Upper lobe of left lung (tissue), 6 donors: Measurements from ENCODE around the gene CHP1. TPM values are rescaled to one million over a fixed set of nuclear protein-coding genes. Genes with fewer than 3 reads are reported as not detected.
A peak's percentile ranks its signal among the peaks of the same experiment; 100 is the strongest.
"Not testable (repeated sequence)": the region's sequence is repeated elsewhere in the genome, so short reads cannot be mapped to it uniquely, and the experiment has no call there.

ENCODE experiments used
- ATAC-seq, 2 donors: fragments of 200-7000 bp; cut with Tn5 transposase; one replicate each; pipeline ENCODE4 v1.9.1; 2022; ENCODE audit warnings: mild to moderate bottlenecking in 2 of 2, moderate library complexity in 2 of 2; ENCODE audit not compliant: low FRiP score in 2 of 2
- DNase-seq, 2 donors: peaks; one replicate each; pipeline ENCODE4 v3.0.0-alpha.2; 2019 to 2020
- H3K27ac ChIP-seq, 4 donors: fragments of 200-600 bp; sonication (generic); one replicate each; pipeline ENCODE4 v1.5.1; 2016 to 2019
- H3K27me3 ChIP-seq, 4 donors: fragments of 200-600 bp; sonication (generic); one replicate each; pipeline ENCODE4 v1.5.1; 2017 to 2019
- H3K36me3 ChIP-seq, 4 donors: fragments of 200-600 bp; sonication (generic); one replicate each; pipeline ENCODE4 v1.5.1; 2016 to 2019
- H3K4me1 ChIP-seq, 4 donors: fragments of 200-600 bp; sonication (generic); one replicate each; pipeline ENCODE4 v1.5.1; 2018 to 2019
- H3K4me3 ChIP-seq, 4 donors: fragments of 200-600 bp; sonication (generic); one replicate each; pipeline ENCODE4 v1.5.1; 2017 to 2019; ENCODE audit warnings: mild to moderate bottlenecking in 2 of 4, moderate library complexity in 1 of 4
- H3K9me3 ChIP-seq, 4 donors: fragments of 200-600 bp; sonication (generic); one replicate each; pipeline ENCODE4 v1.5.1; 2018 to 2019
- EP300 ChIP-seq, 4 donors: sonication (generic); formaldehyde crosslinking; IDR thresholded peaks; one replicate each; pipeline ENCODE4 v1.5.1; 2017; ENCODE audit warnings: antibody characterized with exemption in 4 of 4, control low read depth in 2 of 4
- POLR2A ChIP-seq, 4 donors: fragments of 450-650 bp; IDR thresholded peaks; one replicate each; pipeline ENCODE4 v1.5.1; 2016 to 2017; ENCODE audit warnings: antibody characterized with exemption in 4 of 4, mild to moderate bottlenecking in 2 of 4
- POLR2AphosphoS5 ChIP-seq, 2 donors: sonication (generic); formaldehyde crosslinking; IDR thresholded peaks; one replicate each; pipeline ENCODE4 v1.5.1; 2017; ENCODE audit warnings: antibody characterized with exemption in 2 of 2
- WGBS, 2 donors: methylation state at CpG; one replicate each; pipeline ENCODE4 v1.1.5; 2017 to 2018; 5-methylcytosine and 5-hydroxymethylcytosine counted together
- total RNA-seq, 6 donors: library from RNA; depleted of rRNA in 4 of 6; stranded (reverse); fragments of >200 nt in 4 of 6; gene quantifications; one replicate each; pipeline versions ENCODE4 v1.1.0 to v1.2.1, GENCODE V29; 2016 to 2021
- TF ChIP-seq, protein P1 (sequence below), 6 experiments: fragments of 450-650 bp in 4 of 6; fragments of 200-600 bp in 2 of 6; sonication (generic) in 2 of 6; IDR thresholded peaks; one replicate each; pipeline ENCODE4 v1.5.1; 2016 to 2019; ENCODE audit warnings: antibody characterized with exemption in 6 of 6
- donor health status: DM: no; HTN: no; CAD: no; lungs with moderate emphysema.
- donor health status: DM: no; HTN: yes; CAD: no; lungs with severe emphysema.

CHP1 gene
- total RNA-seq, 6 donors from 2014 or later = 130 to 264 (median 200) TPM

GRCh38 chr15:41254560-41254959 lies 23.5 kb downstream of the CHP1 start:
- 77 to 83% methylated on average over 4 of the region's 4 CpGs for WGBS, 2 donors
- Histone ChIP-seq H3K4me3 (no peak overlapping the region), H3K27ac (no peak overlapping the region), H3K36me3 (peaks cover 0 to 43% (median 3%) of the 10 kb centered on the region in 4 donors), H3K4me1 (peaks cover 7 to 31% (median 21%) of the 10 kb centered on the region in 4 donors), H3K9me3 (no peaks in the 10 kb centered on the region), H3K27me3 (no peaks in the 10 kb centered on the region)
- ATAC-seq = no peak
- no peak for DNase-seq
- TF ChIP-seq, protein P1, sequence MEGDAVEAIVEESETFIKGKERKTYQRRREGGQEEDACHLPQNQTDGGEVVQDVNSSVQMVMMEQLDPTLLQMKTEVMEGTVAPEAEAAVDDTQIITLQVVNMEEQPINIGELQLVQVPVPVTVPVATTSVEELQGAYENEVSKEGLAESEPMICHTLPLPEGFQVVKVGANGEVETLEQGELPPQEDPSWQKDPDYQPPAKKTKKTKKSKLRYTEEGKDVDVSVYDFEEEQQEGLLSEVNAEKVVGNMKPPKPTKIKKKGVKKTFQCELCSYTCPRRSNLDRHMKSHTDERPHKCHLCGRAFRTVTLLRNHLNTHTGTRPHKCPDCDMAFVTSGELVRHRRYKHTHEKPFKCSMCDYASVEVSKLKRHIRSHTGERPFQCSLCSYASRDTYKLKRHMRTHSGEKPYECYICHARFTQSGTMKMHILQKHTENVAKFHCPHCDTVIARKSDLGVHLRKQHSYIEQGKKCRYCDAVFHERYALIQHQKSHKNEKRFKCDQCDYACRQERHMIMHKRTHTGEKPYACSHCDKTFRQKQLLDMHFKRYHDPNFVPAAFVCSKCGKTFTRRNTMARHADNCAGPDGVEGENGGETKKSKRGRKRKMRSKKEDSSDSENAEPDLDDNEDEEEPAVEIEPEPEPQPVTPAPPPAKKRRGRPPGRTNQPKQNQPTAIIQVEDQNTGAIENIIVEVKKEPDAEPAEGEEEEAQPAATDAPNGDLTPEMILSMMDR (IDR thresholded peaks at IDR 0.05) = no peak
- TF ChIP-seq POLR2AphosphoS5 (IDR thresholded peaks at IDR 0.05) (no peak), EP300 (IDR thresholded peaks at IDR 0.05) (no peak), POLR2A (IDR thresholded peaks at IDR 0.05) (no peak)

DNA sequence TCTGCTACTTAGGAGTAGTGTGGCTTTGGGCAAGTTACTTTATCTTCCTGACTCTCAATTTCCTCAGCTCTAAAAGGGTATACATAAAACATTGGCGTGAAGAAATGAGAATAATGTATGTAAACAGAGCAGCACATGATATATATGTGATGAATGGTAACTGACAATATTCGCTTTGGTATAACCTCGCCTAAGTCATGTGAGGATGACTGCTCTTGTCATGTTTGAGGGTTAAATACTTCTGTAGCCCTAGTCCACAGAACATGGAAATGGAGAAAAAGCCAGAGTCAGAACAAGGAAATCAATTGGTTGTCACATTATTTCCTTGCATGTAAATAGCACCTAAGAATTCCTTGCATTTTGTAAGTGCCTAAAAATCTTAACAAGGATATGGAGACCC lies 25.0 kb downstream of the CHP1 start:
- peak overlapping the region; percentile 50 to 83 (median 71) for H3K27ac ChIP-seq
- H3K27me3 ChIP-seq = no peaks in the 10 kb centered on the region
- H3K36me3 ChIP-seq = peaks cover 0 to 44% (median 5%) of the 10 kb centered on the region in 4 donors
- ATAC-seq (peak in 1 of 2 donors; percentile 36), DNase-seq (no peak)
- TF ChIP-seq, protein P1 (IDR thresholded peaks at IDR 0.05) = no peak
- TF ChIP-seq EP300 (IDR thresholded peaks at IDR 0.05) = no peak
- TF ChIP-seq POLR2AphosphoS5 (IDR thresholded peaks at IDR 0.05) = no peak
- no peak for TF ChIP-seq POLR2A (IDR thresholded peaks at IDR 0.05)
- H3K9me3 ChIP-seq = no peaks in the 10 kb centered on the region
- H3K4me3 ChIP-seq = no peak overlapping the region
- WGBS, 2 donors = 77 to 80% methylated on average over 3 of the region's 3 CpGs
- peaks cover 8 to 31% (median 23%) of the 10 kb centered on the region in 4 donors for H3K4me1 ChIP-seq

GRCh38 chr15:41256577-41257038 lies 25.5 kb downstream of the CHP1 start:
- Histone ChIP-seq H3K27ac (peak overlapping the region; percentile 50 to 83 (median 71)), H3K36me3 (peaks cover 0 to 41% (median 5%) of the 10 kb centered on the region in 4 donors), H3K4me3 (no peak overlapping the region), H3K27me3 (no peaks in the 10 kb centered on the region), H3K9me3 (no peaks in the 10 kb centered on the region), H3K4me1 (peaks cover 8 to 31% (median 23%) of the 10 kb centered on the region in 4 donors)
- DNase-seq = peak in 1 of 2 donors; percentile 52
- 64 to 74% methylated on average over 5 of the region's 5 CpGs for WGBS, 2 donors
- ATAC-seq = peak; percentile 46 to 84
- peak in 2 of 4 donors; percentile 48 to 75 for TF ChIP-seq EP300 (IDR thresholded peaks at IDR 0.05)
- TF ChIP-seq, protein P1 (IDR thresholded peaks at IDR 0.05) = no peak

DNA sequence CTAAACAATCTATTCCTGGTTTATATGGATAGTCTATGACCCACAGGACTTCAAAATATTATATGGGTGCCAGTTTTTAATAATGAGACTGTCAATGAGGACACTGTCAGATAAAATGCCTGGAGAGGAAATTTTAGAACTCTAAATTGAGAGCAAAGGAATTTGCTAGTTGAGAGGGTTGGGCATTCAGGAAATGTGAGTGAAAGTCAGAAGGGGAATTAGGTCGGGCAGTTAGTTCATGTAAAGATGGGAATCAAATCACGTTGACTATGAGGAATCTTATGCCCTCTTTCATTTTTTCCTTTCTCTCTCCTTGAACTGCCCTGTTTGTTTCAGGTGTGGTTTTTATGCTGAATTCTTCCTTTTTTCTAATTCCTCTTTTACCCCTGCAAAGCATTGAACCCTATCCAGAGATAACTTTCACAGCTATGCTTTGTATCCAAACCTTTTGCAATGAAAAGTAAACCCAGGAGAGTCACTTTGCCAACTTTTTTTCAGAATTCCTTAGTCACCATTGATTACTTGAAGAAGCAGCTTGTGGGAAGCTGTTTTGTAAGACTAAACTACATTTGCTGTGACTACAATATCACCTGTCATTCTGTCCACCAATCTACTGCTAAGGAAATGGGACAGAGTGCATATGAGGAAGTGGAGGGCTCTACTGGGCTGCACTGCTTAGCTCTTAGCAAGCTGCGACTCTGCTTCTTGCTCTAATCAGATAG lies 27.8 kb downstream of the CHP1 start:
- DNase-seq = peak in 1 of 2 donors; percentile 68

DNA sequence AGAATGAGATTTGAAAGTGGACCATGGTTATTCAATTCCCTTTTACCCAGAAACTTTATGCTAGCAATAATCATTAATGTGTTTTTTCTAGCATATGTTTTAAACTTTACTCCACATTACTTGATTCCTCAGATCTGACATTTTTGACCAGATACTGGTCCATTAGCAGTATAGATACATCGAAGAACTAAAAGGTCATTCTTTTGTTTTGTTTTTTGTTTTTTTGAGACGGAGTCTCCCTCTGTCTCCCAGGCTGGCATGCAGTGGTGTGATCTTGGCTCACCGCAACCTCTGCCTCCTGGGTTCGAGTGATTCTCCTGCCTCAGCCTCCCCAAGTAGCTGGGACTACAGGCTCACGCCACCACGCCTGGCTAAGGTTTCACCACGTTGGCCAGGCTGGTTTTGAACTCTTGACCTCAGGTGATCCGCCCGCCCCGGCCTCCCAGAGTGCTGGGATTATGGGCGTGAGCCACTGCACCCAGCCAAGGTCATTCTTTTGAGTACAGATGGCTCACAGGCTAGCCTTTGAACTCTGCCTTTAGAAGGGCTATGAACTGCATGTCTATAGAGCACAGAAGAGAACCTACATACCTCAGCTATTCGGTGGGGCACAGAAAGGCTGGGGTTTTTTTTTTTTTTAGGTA lies 28.6 kb downstream of the CHP1 start:
- no peak for TF ChIP-seq POLR2A (IDR thresholded peaks at IDR 0.05)
- TF ChIP-seq EP300 (IDR thresholded peaks at IDR 0.05) = no peak
- TF ChIP-seq, protein P1 (IDR thresholded peaks at IDR 0.05) = no peak
- no peak for TF ChIP-seq POLR2AphosphoS5 (IDR thresholded peaks at IDR 0.05)
- H3K4me1 ChIP-seq = peaks cover 8 to 51% (median 32%) of the 10 kb centered on the region in 4 donors
- H3K27me3 ChIP-seq = no peaks in the 10 kb centered on the region
- DNase-seq (no peak), ATAC-seq (no peak)
- no peak overlapping the region for H3K4me3 ChIP-seq
- peaks cover 0 to 52% (median 15%) of the 10 kb centered on the region in 4 donors for H3K36me3 ChIP-seq
- WGBS, 2 donors = 84 to 86% methylated on average over 12 of the region's 12 CpGs
- peak overlapping the region; percentile 52 to 70 (median 64) for H3K27ac ChIP-seq
- H3K9me3 ChIP-seq = no peaks in the 10 kb centered on the region

More for the DNA sequence above, 27.8 kb downstream of the CHP1 start:
- H3K27ac ChIP-seq = peak overlapping the region; percentile 52 to 70 (median 64)
- H3K27me3 ChIP-seq = no peaks in the 10 kb centered on the region
- WGBS, 2 donors = 35 to 42% methylated on average over 3 of the region's 3 CpGs
- peaks cover 0 to 52% (median 10%) of the 10 kb centered on the region in 4 donors for H3K36me3 ChIP-seq
- peak; percentile 77 to 84 for ATAC-seq
- no peak for TF ChIP-seq EP300 (IDR thresholded peaks at IDR 0.05)
- no peak for TF ChIP-seq POLR2A (IDR thresholded peaks at IDR 0.05)
- TF ChIP-seq POLR2AphosphoS5 (IDR thresholded peaks at IDR 0.05) = peak in 1 of 2 donors; percentile 24
- no peak overlapping the region for H3K4me3 ChIP-seq
- H3K4me1 ChIP-seq = peaks cover 8 to 46% (median 30%) of the 10 kb centered on the region in 4 donors
- no peaks in the 10 kb centered on the region for H3K9me3 ChIP-seq

DNA sequence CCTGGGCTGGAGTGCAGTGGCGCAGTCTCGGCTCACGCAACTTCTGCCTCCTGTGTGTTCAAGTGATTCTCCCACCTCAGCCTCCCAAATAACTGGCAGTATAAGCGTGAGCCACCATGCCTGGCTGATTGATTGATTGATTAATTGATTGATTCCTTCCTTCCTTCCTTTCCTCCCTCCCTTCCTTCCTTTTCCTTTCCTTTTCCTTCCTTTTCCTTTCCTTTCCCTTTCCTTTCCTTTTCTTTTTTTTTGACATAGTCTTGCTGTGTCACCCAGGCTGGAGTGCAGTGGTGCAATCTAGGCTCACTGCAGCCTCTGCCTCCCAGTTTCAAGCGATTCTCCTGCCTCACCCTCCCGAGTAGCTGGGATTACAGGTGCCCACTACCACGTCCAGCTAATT lies 29.9 kb downstream of the CHP1 start:
- H3K27me3 ChIP-seq, H3K27ac ChIP-seq, H3K9me3 ChIP-seq, ATAC-seq, DNase-seq, H3K4me3 ChIP-seq: not testable (repeated sequence)
- Histone ChIP-seq H3K4me1 (peaks cover 8 to 49% (median 32%) of the 10 kb centered on the region in 4 donors), H3K36me3 (peaks cover 7 to 63% (median 23%) of the 10 kb centered on the region in 4 donors)
- 96% methylated on average over 7 of the region's 7 CpGs for WGBS, 2 donors
